HS-5 (cell line): ENCODE data around the gene SLC38A10.
"Not testable (repeated sequence)": the region's sequence is repeated elsewhere in the genome, so short reads cannot be mapped to it uniquely, and the experiment has no call there.

Experiments
- DNase-seq: peaks from one replicate; pipeline ENCODE4 v3.0.0-alpha.2; 2012; ENCODE audit warnings: low read depth

SLC38A10 gene

DNA sequence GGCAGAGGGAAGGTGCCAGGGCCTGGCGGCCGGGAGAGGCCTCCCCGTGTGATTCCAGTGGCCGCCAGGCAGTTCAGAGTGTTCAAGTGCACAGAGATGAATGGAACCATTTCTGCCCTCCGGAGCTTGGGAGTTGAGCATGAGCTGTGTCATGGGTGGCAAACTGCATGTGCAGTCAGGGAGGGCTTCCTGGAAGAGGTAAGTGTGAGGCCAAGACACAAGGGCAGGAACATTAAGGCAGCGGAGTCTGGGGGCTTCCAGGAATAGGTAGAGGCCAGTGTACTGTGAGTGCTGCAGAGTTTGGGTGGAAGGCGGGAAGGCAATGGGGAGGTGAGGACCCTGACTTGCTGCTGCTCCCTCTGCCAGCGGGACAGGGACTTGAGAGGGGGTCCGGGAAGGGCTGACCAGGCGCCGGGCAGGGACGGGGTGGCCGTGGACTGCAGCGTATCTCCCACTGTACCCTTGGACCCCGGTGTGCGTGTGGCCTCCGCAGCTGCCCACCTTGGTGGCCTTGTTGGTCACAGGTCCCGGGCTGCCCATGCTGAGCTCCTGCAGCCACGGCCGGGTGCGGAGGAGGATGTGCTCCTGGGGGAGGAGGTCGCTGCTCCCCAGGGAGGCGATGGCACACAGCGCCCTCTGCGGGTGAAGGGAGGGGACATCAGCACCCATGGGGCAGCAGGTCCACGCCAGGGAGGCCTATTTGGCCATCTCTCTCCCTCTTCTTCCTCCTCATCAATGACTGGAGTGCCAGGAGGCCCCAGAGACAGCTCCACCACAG lies 64.9 kb downstream of the SLC38A10 start:
- DNase-seq = no peak

DNA sequence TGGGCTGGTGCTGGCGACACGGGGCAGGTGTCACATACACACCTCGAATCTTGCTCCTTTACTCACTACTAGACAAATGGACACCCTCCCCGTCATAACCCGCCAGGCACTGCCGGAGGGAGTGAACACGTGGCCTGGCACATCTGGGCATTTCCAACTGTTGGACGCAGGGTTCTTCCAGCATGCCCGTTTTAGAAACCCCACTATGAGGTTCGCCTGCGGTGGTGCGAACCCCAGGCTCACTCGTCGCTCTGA lies 65.5 kb downstream of the SLC38A10 start:
- no peak for DNase-seq

DNA sequence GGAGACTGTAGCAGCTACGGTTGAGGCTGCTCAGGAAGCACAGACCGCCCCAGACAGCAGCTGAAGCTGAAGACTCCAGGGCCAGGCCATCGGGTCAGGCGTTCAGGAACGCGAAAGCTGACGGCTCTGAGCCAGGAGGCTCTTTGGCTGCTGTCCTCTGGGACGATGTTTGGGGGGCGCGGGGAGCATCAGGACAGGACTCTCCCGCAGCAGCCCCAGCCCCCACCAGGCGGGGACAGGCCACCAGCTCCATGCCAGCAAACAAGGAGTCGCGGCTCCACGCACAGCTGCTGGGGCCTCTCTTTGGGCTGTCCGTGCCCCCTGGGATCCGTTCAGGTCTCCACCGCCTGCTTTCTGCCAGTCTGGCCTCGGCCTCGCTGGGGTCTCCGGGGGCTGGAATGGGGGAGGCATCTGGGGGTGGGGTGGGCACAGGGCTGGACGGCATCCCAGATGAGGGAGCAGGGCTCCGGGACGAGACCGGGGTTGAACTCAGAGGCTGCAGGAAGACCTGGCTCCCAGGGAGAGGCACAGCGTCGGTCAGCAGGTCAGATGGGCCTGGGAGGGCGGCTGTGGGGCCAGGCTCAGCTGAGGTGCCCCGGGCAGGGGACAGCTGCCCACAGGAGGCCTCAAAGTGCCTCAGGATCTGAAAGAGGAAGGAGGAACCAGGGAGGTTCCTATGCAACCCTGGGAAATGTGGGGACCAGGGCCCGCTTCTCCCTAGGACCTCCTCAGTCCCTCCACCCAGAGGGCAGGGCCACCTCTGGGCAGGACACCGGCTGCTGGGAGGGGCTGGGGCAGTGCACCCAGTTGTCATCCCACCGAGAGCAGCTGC lies 66.1 kb downstream of the SLC38A10 start:
- no peak for DNase-seq

DNA sequence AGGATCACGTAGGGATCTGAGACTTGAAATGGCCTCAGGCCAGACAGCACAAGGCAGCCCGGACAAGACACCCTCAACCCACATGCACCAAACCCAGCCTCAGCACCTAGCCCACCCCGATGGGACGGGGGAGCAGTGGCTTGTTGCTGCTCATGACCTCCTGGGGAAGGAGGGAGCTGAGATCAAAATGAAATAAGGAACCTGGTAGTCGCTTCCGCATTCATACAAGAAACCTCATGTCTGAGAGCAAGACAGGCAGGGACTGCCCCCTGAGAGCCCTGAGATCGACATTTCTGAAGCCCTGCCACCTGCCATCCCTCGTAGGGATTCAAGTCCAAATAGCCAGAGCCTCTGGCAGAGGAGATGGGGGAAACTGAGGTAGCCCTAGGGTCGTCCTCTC lies 66.7 kb downstream of the SLC38A10 start:
- no peak for DNase-seq

DNA sequence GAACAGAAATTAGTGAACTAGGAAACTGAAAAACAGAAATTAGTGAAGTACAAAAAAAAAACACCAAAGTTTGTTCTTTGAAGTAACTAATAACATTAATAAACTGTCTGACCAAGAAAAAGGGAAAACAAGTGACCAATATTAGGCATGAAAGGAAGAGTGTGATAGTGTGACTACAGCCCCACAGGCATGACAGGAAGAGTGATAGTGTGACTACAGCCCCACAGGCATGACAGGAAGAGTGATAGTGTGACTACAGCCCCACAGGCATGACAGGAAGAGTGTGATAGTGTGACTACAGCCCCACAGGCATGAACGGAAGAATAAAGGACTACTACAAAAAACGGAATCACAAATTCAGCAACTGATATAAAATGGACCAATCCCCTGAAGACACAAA lies 67.5 kb downstream of the SLC38A10 start:
- not testable (repeated sequence) for DNase-seq

DNA sequence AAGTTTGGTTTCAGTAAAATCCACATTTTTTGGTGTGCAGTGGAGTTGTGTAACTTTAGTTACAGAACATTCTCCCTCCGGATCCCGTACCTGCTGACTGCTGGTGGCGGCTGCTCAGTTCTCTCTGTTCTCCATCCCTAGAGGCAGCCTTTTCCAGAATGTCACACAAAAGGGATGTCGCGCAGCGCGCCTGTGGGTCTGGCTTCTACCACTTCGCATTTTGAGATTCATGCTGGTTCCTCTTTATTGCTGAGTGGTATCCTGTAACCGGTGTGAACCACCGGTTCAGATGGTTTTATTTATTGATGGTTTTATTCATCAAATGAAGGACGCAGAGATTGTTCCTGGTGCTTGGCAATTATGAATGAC lies 71.4 kb downstream of the SLC38A10 start:
- no peak for DNase-seq

DNA sequence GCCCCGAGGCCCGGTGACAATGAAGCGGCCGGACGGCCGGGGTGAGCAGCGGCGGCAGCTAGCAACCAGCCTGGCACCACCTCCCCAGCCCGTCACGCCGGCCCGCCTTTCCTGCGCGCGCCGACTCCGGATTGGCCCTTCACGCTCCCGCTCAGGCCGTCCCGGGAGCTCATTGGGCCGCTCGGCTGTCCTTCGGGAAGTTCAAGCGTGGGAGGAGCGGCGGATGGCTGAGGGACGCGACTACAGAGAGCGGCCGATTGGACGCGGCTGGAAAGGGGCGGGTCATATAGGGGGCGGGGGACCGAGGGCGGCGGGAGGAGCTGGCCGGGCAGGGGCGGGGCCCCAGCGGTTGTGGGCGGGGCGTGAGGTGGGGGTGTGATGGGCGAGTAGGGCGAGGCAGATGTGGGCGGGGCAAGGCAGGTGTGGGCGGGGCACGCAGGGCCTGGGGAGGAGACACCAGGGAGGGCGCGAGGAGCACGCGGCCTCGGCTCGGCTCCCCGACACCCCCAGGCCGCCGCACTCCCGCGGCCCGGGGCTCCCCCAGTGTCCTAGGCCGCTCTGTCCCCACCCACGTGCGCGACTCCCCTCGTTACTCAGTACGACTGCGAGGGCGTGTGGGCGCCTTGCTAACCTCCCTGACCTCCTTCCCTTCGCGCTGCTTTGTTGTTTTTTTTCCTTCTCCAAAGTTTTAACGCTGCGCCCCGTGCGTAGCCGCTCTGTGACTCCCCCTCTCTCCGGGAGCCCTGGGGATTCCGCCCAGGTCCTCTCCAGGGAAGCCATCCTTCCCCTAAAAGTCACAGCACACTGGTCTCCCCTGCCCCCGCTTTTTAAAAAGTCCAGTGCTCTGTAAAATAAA lies 72.0 kb downstream of the SLC38A10 start, which contains the start of gene CEP131:
TSS of gene CEP131 (minus strand) at position 60 of the 856 bp plus-strand sequence. CDS start 2,909 bp downstream, outside the sequence.
- peak; percentile 80 for DNase-seq

DNA sequence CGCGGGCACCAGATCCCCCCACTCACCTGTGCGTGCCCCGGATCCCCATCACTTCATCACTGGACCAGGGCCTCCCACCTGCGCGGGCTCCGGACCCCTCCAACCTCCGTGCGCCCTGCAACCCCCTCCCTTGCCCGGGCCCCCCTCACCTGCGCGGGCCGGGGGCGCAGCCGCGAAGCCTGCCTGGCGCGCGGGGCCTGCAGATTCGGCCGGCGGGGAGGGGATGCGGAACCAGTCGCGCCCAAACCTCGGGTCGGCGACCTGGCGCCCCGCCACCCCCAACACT lies 72.5 kb downstream of the SLC38A10 start:
- DNase-seq = no peak

DNA sequence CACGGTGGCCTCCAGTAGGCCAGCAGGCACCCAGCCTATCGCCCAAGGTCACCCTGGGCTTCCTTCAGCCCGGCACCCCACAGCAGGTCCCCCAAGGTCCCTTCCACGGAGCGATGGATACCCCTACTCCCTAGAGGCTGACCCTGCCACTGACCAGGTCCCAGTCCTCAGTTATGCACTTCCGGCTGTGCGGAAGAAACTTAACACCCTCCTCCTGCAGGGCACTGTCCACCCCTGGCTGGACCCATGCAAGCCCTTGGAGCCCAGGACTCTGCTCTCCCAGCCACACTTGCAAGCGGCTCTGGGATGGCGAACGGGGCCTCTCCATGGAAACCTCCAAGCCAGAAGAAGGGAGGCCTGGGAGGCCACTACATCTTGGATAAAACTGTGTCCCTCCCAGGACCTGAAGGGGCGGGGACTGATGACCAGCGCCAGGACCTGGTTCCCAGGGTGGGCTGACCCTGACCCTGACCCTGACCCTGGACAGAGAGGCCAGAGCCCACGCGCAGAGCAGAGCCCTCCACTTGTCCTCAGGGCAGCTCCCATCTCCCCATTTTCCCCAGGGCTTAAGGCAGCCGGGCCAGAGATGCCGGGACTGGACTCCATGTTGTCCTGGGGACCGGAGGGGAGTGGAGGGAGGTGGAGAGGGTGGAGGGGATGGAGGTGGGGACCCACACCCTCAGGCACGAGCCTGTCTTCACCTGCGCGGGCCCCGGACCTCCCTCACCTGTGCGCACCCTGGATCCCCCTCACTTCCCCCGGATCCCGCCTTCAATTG lies 73.1 kb downstream of the SLC38A10 start:
- no peak for DNase-seq

DNA sequence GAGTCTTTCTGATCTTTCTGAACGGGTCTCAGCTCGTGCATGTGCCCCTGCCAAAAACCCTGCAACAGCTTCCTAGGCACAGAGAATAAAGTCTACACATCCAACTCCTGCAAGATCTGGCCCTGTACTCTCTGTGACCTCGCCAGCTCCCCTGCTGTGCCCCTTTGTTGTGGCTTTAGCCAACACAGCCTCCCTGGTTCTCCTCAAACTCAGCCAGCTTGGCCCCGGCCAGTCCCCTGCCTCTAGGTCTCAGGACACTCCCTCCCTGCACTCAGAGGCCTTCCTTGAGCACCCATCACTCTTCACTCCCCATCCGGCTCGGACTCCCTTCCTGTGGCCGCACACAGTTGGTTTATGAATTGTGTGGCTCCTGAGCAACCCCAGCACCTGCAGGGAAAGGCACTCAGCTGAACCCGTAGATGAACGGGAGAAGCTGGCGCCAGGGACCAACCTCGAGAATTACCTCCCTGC lies 73.7 kb downstream of the SLC38A10 start:
- no peak for DNase-seq

DNA sequence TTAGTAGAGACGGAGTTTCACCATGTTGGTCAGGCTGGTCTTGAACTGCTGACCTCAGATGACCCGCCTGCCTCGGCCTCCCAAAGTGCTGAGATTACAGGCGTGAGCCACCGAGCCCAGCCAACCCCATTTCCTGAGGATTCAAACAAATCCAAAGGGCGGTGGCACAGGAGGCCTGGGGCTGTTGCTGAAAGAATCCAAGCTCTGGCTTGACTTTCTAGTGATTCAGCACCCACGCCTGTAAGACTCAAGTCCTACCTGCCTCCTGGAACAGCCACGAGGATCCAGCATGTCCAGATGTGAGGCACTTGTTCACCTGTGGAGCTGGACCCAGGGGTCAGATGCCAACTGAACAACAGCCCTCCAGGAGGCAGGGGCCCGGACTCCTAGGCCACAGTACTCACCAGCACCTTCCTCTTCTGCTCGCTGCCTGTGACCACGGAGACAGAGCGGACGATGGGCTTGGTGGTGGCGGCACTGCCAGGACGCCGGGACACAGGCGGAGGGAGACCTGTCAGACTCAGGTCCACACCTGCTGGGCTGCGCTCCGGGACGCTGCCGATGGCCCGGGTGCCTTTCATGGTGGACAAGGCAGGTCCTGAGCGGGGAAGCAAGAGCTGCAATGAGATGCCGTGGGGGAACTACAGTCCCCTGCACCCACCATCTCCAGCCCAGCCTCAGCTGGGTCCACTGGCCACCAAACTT lies 75.5 kb downstream of the SLC38A10 start:
- DNase-seq = no peak

DNA sequence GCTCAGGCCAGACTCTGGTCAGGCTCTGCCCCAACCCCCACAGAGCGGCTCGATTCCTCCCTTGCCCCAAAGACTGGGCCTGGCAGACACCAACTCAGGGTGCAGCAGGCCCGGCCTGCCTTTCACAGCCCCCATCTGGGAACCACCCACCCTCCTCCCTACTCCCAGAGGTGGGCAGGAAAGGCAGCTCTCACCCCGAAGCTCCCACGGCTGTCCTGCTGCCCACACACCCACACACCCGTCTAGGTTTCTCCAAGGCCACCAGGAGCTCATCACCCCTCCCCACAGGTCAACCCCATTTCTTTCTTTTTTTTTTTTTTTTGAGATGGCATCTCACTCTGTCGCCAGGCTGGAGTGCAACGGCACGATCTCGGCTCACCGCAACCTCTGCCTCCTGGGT lies 76.1 kb downstream of the SLC38A10 start:
- no peak for DNase-seq

DNA sequence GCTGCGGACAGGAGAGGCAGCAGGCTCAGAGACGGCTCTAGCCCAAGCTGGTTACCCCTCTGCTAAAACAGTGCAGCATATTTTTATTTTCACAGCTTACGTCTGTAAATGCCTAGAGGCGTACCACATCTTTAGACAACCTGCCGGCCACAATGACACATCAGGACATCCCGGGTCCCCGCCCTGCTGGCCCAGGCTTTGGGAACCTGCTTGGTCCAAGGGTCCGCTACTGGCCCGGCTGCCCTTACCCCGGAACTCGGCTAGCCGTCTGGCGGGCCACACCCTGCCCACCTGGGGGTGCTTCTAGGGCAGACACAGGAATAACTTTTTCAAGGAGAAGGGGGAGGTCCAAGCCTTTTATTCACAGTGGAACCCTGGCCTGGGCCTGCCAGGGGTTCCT lies 76.6 kb downstream of the SLC38A10 start:
- no peak for DNase-seq

DNA sequence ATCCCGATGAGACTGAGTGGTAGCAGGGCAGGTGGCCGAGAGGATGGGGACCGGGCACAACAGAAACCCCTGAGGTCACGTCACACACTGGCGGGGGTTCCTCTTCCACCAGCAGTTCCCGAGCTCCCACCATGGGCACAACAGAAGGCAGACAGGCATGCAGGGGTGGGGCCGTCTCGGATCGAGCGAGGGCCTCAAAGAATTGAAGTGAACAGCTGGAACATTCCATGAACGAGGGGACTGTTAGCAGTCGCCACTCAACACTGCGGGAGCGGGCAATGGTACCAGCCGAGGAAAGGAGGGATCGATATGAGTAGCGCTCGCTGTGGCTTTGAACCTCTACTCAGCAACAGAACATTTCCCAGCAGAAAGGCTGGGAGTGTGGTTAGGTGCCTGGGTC lies 77.6 kb downstream of the SLC38A10 start:
- DNase-seq = no peak

DNA sequence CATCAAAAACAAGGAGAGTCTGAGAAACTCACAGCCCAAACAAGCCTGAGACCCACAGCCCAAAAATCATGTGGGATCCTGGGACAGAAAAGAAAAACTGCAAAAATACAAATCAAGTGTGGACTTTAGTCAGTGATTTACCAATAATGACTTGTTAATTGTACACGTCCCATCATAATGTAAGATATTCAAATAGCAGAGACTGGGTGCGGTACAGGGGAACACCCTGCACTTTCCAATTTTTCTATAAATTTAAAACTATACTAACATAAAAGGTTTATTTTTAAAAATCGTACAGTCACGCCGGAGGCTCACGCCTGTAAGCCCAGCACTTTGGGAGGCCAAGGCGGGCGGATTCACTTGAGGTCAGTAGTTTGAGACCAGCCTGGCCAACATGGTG lies 81.1 kb downstream of the SLC38A10 start:
- DNase-seq = no peak

DNA sequence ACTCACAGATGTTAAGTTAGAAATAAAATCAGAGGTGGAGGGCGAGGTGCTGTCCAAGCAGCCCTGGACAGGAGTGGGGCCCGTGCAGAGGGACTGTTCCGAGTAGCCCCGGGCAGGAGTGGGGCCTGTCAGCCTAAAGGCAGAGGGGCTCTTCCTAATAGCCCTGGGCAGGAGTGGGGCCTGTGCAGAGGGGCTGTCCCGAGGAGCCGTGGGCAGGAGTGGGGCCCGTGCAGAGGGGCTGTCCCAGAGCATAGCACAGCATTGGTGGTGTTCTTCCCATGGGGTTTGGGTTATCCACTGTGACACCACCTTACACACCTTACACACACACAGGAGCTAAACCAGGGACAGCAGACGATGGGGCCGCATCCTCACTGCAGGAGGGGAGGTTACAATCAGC lies 82.7 kb downstream of the SLC38A10 start:
- DNase-seq = no peak

DNA sequence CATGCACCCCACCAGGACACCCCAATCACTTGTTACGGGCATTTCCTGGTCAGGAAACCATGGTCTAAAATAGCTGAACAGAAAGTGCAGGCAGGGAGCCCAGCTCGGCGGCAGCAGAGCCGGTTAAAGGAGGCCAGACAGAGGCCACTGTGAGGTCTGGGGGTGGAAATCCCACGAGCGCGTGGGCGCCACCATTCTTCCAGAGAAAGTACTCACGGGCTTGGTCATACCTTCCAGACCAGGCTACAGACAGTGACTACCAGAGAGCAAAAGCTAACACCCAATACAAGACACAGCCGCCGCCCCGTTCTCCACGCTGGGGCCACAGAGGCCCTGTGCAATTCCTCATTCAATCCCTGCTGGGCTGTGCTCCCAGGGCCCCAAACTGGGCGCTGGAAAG lies 84.2 kb downstream of the SLC38A10 start:
- no peak for DNase-seq

DNA sequence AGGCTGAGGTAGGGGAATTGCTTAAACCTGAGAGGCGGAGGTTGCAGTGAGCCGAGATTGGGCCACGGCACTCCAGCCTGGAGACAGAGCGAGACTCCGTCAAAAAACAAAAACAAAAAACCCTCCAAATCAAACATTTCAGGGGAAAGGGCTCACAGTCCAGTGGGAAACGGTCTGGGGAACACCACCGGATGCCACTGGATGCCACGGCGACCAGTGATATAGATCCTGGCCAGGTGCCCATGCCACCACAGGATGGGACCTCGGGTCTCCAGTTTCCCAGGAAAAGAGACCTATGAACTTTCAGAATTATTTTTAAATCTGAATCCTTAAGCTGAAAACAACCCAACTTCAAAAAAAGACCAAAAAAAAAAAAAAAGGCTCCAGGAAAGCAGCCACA lies 84.6 kb downstream of the SLC38A10 start:
- no peak for DNase-seq

DNA sequence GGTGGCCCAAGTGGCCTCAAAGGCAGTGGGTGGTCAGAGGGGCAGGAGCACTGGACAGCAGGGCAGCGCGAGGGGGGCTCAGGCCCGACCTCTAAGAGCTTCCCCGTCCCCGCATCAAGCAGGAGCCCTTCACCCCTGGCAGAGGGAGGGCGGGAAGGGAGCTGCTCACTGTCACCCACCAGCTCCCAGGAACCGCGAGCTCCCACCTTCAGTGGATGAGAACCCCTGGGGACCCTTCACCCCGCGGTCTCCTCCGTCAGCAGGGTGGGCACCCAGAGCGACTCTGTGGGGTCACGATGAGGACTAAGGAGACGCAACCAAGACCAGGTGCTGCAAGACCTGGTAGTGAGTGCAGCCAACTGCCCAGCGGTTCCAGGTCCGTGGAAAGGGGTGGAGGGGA lies 86.0 kb downstream of the SLC38A10 start:
- no peak for DNase-seq

DNA sequence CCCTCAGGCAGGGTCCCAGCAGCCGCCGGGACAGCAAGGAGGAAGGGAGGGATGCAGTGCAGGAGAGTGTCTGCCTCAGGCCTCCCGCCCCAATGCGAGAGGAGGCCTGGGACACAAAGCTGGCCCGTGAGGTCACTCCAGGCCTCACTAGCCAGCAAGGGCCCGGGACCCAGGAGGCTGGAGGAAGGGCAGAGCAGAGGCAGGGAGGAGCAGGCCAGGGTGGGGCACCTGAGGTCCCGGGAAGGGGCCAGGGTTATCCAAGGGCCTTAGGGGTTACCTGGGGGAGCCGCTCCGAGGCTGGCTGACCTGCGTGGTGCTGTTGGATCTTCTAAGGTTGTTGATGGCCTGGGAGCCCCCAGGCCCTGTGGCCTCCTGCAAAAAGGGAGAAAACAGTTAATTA lies 86.5 kb downstream of the SLC38A10 start:
- DNase-seq = no peak
